Astrocyte (in vitro differentiated cells and primary cell): ENCODE data around the gene PATJ. TPM values are rescaled to one million over a fixed set of nuclear protein-coding genes. Genes with fewer than 3 reads are reported as not detected.

ENCODE experiments used
- DNase-seq: peaks from one replicate; pipeline ENCODE4 v3.0.0-alpha.2; 2010; ENCODE audit warnings: low read depth
- FAIRE-seq: peaks from 2 replicates; lab custom pipeline; 2011; peaks lifted over from hg19 to GRCh38; lab: Jason Lieb, UNC
- H2AFZ ChIP-seq: 2 replicates; pipeline ENCODE4 v1.6.0; 2012; ENCODE audit warnings: low read depth, low read length, inconsistent platforms
- H3K27ac ChIP-seq: 2 replicates; pipeline ENCODE4 v1.5.1; 2011; ENCODE audit warnings: low read depth, low read length, inconsistent platforms
- H3K27me3 ChIP-seq: 2 replicates; pipeline ENCODE4 v1.6.0; 2011; ENCODE audit warnings: low read length, inconsistent platforms; ENCODE audit not compliant: insufficient read depth
- H3K36me3 ChIP-seq: 2 replicates; pipeline ENCODE4 v1.5.1; 2011; ENCODE audit warnings: low read length, inconsistent platforms; ENCODE audit not compliant: insufficient read depth
- H3K4me1 ChIP-seq: 2 replicates; pipeline ENCODE4 v1.5.1; 2011; ENCODE audit warnings: low read length, inconsistent platforms; ENCODE audit not compliant: insufficient read depth
- H3K4me2 ChIP-seq: 2 replicates; pipeline ENCODE4 v1.6.0; 2012; ENCODE audit warnings: low read length, inconsistent platforms
- H3K4me3 ChIP-seq: 2 replicates; pipeline ENCODE4 v1.5.1; 2011; ENCODE audit warnings: low read depth, mild to moderate bottlenecking, low read length, inconsistent platforms; ENCODE audit not compliant: insufficient read depth
- H3K79me2 ChIP-seq: 2 replicates; pipeline ENCODE4 v1.6.0; 2012; ENCODE audit warnings: mild to moderate bottlenecking, low read length, inconsistent platforms; ENCODE audit not compliant: insufficient read depth
- H3K9ac ChIP-seq: 2 replicates; pipeline ENCODE4 v1.6.0; 2012; ENCODE audit warnings: mild to moderate bottlenecking, low read length, inconsistent platforms
- H3K9me3 ChIP-seq: 2 replicates; pipeline ENCODE4 v1.5.1; 2012; ENCODE audit warnings: low read depth, mild to moderate bottlenecking, low read length, inconsistent platforms; ENCODE audit not compliant: insufficient read depth
- H4K20me1 ChIP-seq: 2 replicates; pipeline ENCODE4 v1.6.0; 2012; ENCODE audit warnings: low read length, inconsistent platforms; ENCODE audit not compliant: insufficient read depth
- H3K27ac Mint-ChIP-seq: one replicate; pipeline ENCODE4 v1.8.0; 2021; ENCODE audit warnings: mild to moderate bottlenecking, mixed read lengths; ENCODE audit not compliant: unreplicated experiment
- H3K27me3 Mint-ChIP-seq: one replicate; pipeline ENCODE4 v1.8.0; 2021; ENCODE audit warnings: low read depth, mixed read lengths; ENCODE audit not compliant: unreplicated experiment
- H3K36me3 Mint-ChIP-seq: one replicate; pipeline ENCODE4 v1.8.0; 2021; ENCODE audit warnings: low read depth, mixed read lengths; ENCODE audit not compliant: unreplicated experiment
- H3K4me1 Mint-ChIP-seq: one replicate; pipeline ENCODE4 v1.8.0; 2021; ENCODE audit warnings: low read depth, mixed read lengths; ENCODE audit not compliant: unreplicated experiment
- H3K4me3 Mint-ChIP-seq: one replicate; pipeline ENCODE4 v1.8.0; 2021; ENCODE audit warnings: mild to moderate bottlenecking, moderate library complexity, mixed read lengths; ENCODE audit not compliant: unreplicated experiment
- H3K9me3 Mint-ChIP-seq: one replicate; pipeline ENCODE4 v1.8.0; 2021; ENCODE audit warnings: mild to moderate bottlenecking, mixed read lengths; ENCODE audit not compliant: unreplicated experiment
- CTCF ChIP-seq: IDR thresholded peaks from 2 replicates; pipeline ENCODE4 v1.5.1; 2011; ENCODE audit warnings: low read depth, mild to moderate bottlenecking, inconsistent platforms, low read length, moderate library complexity; ENCODE audit not compliant: insufficient read depth
- EZH2 ChIP-seq: IDR thresholded peaks from 2 replicates; pipeline ENCODE4 v1.6.1; 2012; ENCODE audit warnings: mild to moderate bottlenecking, low read length, inconsistent platforms; ENCODE audit not compliant: insufficient read depth
- total RNA-seq: library from RNA; stranded (reverse); gene quantifications from 2 replicates; pipeline ENCODE4 v1.2.1, GENCODE V29; 2021

Gene PATJ
- total RNA-seq, 1 donor from 2014 or later: 11.0 TPM

- Histone ChIP-seq H3K27me3 (peaks cover 6% of the 10 kb centered on the region), H3K4me1 (no peaks in the 10 kb centered on the region), H3K27ac (no peak overlapping the region), H2AFZ (no peak overlapping the region), H3K36me3 (no peaks in the 10 kb centered on the region), H4K20me1 (no peaks in the 10 kb centered on the region), H3K9me3 (no peaks in the 10 kb centered on the region), H3K4me3 (no peak overlapping the region), H3K9ac (no peak overlapping the region), H3K4me2 (no peak overlapping the region), H3K79me2 (no peaks in the 10 kb centered on the region)
- FAIRE-seq: no peak
- no peak for DNase-seq
- Mint-ChIP-seq H3K27me3 (no peaks in the 10 kb centered on the region), H3K4me1 (no peaks in the 10 kb centered on the region), H3K9me3 (no peaks in the 10 kb centered on the region), H3K36me3 (no peaks in the 10 kb centered on the region), H3K27ac (no peak overlapping the region), H3K4me3 (no peak overlapping the region)
- TF ChIP-seq CTCF (no peak), EZH2 (no peak)
Observed at GRCh38 chr1:62187548-62187947, 445.3 kb downstream of the PATJ start.

DNA sequence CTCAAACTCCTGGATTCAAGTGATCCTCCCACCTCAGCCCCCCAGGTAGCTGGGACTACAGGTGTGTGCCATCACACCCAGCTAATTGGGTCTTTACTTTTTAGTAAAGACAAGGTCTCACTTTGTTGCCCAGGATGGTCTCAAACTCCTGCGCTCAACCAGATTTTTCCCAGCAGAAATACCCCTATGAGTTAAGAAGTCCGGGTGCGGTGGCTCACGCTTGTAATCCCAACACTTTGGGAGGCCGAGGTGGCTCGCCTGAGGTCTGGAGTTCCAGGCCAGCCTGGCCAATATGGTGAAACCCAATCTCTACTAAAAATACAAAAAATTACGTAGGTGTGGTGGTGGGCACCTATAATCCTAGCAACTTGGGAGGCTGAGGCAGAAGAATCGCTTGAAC, 445.8 kb downstream of the PATJ start:
- H4K20me1 ChIP-seq: no peaks in the 10 kb centered on the region
- DNase-seq (no peak), FAIRE-seq (no peak)
- no peak overlapping the region for H3K9ac ChIP-seq
- Mint-ChIP-seq H3K27me3 (no peaks in the 10 kb centered on the region), H3K36me3 (no peaks in the 10 kb centered on the region), H3K9me3 (no peaks in the 10 kb centered on the region), H3K27ac (no peak overlapping the region), H3K4me1 (no peaks in the 10 kb centered on the region), H3K4me3 (no peak overlapping the region)
- H3K27me3 ChIP-seq: peaks cover 3% of the 10 kb centered on the region
- H3K9me3 ChIP-seq: no peaks in the 10 kb centered on the region
- no peak for TF ChIP-seq CTCF
- TF ChIP-seq EZH2: no peak
- H3K4me1 ChIP-seq: no peaks in the 10 kb centered on the region
- no peak overlapping the region for H2AFZ ChIP-seq
- no peaks in the 10 kb centered on the region for H3K79me2 ChIP-seq
- H3K4me2 ChIP-seq: no peak overlapping the region
- no peaks in the 10 kb centered on the region for H3K36me3 ChIP-seq
- no peak overlapping the region for H3K27ac ChIP-seq
- no peak overlapping the region for H3K4me3 ChIP-seq

GRCh38 chr1:62194651-62195544, 452.6 kb downstream of the PATJ start, which contains the start of gene L1TD1:
Gene L1TD1, plus strand, starts transcription at chr1:62194849. Its CDS starts 11,780 bp downstream, at chr1:62206629.
- no peaks in the 10 kb centered on the region for H3K4me1 ChIP-seq
- peak within 1 kb of the TSS; percentile 47 for H2AFZ ChIP-seq
- H3K27me3 ChIP-seq: peaks cover 33% of the 10 kb centered on the region
- peak within 1 kb of the TSS; percentile 58 for H3K27ac Mint-ChIP-seq
- H3K79me2 ChIP-seq: no peaks in the 10 kb centered on the region
- no peak for FAIRE-seq
- no peaks in the 10 kb centered on the region for H3K36me3 ChIP-seq
- H3K4me3 ChIP-seq: no peak within 1 kb of the TSS
- H3K4me3 Mint-ChIP-seq: peak within 1 kb of the TSS; percentile 92
- no peaks in the 10 kb centered on the region for H3K9me3 ChIP-seq
- DNase-seq: no peak
- H4K20me1 ChIP-seq: no peaks in the 10 kb centered on the region
- peaks cover 3% of the 10 kb centered on the region for H3K9me3 Mint-ChIP-seq
- no peaks in the 10 kb centered on the region for H3K36me3 Mint-ChIP-seq
- no peak within 1 kb of the TSS for H3K9ac ChIP-seq
- peaks cover 13% of the 10 kb centered on the region for H3K27me3 Mint-ChIP-seq
- H3K27ac ChIP-seq: no peak within 1 kb of the TSS
- no peak for TF ChIP-seq CTCF
- TF ChIP-seq EZH2: peak; percentile 53
- peaks cover 13% of the 10 kb centered on the region for H3K4me1 Mint-ChIP-seq
- H3K4me2 ChIP-seq: peak within 1 kb of the TSS; percentile 46
